IPS-NIHi11 (cell line): ENCODE measurements around the gene PATL1.

Experiments
- DNase-seq: peaks from one replicate; pipeline ENCODE4 v3.0.0; 2012; ENCODE audit warnings: mixed read lengths, low spot score

Gene PATL1

DNA sequence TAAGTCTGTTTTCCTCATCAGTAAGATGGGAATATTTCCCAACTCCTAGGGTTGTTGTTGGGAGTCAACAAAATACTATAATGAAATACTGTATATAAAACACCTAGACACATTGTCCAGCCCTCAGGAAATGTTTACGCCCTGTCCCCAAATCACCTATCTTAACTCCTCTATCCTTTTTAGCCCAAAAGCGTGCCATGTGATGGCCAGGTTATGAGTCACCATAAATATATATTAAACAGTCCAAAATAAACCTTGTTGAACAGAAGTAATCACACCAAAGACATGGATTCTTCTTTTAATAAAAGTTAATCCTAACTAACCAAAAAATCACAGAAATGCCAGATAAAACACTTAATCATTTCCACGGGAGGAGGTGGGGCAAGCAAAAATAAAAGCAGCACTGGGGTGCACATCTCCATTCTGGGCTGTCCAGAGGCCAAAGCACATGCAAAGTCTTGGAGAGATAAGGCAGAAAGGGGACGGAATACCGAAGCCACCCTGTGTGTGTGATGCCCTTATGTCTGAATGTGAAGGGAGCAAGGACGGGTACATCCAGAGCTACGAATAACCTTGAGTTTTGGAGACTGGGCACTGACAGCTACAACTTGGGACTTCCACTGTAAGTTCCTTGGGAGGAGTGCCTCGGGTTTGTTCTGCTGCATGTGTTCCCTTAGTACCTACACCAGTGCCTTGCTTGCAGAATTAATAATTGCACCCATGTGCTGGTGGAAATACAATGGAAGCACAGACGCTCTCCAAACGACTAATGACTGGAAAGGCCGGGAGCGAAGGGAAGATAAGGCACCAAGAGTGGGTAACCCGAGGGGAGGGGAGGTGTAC, 54.3 kb downstream of the PATL1 start:
- no peak for DNase-seq

DNA sequence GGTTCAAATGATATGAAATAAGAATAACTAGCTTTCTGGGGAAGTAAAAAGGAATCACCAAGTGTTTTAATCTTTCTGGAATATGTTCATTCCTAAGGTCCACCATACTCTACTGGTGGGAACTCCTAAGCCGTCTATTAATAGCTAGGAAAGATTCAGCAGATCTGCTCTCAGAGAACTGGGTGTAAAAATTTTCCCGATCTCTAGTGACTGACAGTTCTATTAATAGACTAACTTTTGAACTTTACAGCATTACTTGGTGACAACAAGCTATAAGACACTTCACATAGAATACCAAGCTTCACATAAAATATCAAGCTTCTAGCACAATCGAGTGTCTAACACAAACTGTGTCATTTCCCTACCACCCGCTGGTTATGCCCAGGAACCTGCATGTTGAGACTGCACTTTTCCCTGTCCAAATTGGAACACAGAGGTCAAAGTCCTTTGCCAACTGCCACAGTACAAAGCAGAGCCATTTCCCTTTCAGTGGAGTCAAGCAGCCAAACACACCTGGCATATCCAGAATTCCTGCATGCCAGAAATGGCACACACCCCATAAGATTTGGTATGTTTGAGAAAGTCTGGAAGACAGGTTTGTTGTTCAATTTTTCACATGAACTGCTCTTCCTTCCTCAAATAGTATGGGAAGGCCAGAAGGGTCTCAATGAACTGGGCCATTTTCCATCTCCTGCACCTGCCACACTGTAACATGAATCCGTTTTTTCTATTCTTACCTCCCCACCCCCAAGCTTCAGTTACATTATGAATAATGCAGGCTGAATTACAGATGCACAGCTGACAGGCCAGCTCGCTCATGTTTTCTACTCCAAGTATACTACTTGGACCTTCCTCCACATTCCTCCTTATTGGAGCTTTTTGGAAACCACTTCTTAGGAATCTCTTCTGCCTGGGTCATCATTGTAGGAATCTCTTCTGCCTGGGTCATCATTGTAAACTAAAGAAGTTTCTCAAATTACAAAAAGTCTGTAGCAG, 57.0 kb downstream of the PATL1 start:
- no peak for DNase-seq

DNA sequence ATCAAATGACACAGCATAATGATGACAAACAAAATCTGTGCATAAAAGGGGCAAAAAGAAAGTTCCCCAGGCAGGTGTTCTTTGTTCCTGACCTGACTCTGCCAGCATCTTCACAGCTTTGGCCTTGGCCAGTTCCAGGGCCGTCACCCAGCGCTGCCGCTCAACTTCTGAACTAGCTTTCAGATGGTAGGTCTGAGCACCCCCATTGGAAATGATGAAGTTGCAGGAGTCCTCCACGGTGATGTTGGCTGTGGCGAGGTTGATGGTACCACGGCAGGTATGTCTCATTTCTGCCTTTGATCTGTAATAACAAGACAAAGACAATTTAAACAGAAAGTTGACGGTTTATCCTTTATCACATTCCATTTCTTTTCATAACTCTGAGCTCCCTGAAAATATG, 58.5 kb downstream of the PATL1 start:
- DNase-seq = no peak

DNA sequence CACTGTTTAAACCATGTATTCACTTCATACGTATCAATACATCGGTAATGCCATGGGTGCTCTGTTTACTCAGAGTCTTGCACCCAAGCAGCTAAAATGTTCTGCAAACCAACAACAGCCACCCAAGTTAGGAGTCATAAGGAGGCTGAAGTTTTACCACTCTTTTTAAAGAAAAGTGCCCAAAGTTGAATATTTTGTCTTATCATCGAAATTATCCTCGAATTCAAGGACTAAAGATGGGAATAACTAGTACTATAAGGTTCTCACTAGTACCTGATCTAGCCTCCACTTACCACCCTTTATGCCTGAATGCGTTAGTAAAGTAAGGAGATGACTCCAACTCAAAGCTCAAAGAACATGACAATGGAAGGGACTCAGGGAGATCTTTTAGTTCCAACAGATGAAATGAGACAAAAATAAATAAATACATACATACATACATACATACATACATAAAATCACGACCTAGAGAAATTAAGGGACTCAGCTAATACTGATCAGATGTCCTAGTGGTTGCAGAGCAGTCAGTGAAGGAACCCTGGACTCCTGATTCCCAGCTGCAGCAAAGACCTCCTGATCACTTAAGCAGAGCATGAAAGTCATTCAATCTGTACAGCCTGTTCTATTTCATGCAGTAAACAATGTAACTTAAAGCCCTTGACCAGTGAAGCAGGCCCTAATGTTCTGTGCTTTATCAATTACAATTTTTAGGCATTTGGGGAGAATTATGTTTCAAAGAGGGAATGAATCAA, 61.0 kb downstream of the PATL1 start:
- DNase-seq = no peak

DNA sequence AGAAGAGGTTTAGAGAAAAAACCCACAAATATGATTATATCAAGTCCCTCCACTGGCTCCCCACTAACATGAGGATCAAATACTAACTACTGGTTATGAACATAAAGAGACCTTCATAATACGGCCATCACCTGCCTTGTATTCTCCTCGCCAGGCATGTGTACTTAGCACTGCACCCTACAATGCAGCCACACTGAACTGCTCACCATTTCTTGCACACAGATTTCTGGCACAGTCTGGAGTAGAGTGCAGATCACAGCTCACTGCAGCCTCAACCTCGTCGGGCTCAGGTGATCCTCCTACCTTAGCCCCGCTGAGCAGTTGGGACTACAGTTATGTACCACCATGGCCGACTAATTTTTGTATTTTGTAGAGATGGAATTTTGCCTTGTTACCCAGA, 66.4 kb downstream of the PATL1 start:
- DNase-seq = no peak

DNA sequence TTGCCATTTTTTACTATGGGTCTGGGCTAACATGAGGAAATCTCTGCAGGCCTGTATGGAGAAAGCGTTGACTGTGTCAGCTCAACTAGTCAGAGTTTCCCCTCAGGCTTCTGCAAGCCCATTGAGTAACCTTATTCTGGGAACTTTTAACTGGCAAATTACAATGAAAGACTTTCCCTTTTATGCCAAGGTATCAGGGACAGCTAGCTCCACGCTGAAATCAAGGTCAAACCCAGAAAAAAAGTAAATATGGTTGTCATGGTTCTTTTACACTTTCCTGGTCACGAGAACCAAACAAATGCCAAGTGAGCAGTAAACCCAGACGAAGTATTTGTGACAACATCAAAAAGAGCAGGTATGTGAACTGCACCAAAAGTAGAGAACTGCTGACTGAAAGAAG, 67.0 kb downstream of the PATL1 start:
- DNase-seq = no peak

DNA sequence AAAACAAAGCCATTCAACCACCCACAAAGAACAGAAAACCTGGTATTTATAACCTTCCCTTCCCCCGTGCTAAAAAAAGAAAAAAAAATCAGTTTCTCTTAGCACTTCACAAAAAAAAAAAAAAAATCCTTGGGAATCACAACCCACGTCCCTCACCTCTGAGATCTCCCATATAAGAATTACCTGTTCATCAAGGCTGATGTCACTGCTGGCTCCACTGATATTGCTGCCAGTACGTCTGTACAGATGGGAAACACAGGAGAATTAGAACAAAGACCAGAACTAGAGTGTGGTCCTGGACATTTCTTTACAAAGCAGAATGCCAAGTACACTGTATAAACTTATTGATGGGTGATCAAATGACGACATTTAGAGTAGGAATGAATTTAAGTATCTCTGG, 68.2 kb downstream of the PATL1 start:
- no peak for DNase-seq

DNA sequence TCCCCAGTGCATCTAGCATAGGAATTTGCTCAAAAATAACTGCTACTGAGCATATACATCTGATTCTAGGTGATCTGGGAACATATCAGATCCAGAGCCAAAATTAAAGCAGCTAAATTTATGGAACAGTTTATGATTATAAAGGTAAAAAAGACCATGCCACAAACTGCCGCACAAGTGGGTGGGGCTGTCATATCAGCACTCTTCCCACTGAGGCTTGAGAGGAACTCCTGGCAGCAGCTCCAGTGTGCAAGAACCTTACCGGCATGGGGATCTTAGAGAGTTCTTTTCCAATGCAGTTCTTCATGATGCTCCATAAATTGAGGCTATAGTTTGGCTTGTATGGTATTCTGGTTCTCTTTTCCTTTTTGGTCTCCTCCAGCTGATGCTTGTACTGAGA, 68.6 kb downstream of the PATL1 start:
- no peak for DNase-seq

DNA sequence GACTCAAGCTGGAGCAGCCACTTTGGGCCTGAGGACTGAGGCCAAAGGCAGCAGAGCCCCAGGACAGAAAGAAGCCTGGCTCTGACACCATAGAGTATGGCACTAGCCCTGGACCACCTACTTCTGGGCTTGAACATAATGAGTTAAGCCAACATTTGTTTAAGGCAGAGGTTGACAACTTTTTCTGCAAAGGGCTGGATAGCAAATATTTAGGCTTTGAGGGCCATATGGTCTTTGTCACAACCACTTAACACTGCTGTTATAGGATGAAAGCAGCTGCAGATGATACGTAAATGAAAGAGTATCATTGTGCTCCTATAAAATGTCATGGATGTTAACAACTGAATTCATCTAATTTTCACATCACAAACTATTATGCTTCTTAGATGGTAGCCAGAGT, 69.9 kb downstream of the PATL1 start:
- DNase-seq = no peak
